ENCODE measurements around the gene TANK.

Gene TANK

GRCh38 chr2:161134547-161135518 lies 25.4 kb upstream of the TANK start:
- DNase-seq: no peak

GRCh38 chr2:161135951-161136593 lies 24.2 kb upstream of the TANK start:
- no peak for DNase-seq

GRCh38 chr2:161136696-161137324 lies 23.4 kb upstream of the TANK start:
- DNase-seq: no peak

GRCh38 chr2:161138429-161138828 lies 21.8 kb upstream of the TANK start:
- DNase-seq: no peak

- no peak for DNase-seq
These were observed 20.9 kb upstream of the TANK start for GRCh38 chr2:161139098-161139987.

GRCh38 chr2:161141033-161141432 lies 19.2 kb upstream of the TANK start:
- DNase-seq: no peak

GRCh38 chr2:161146209-161146775 lies 13.9 kb upstream of the TANK start:
- DNase-seq: no peak

- no peak for DNase-seq
These were observed 13.2 kb upstream of the TANK start for GRCh38 chr2:161146996-161147395.

- no peak for DNase-seq
These were observed 12.4 kb upstream of the TANK start for GRCh38 chr2:161147856-161148255.

GRCh38 chr2:161150704-161151103 lies 9.5 kb upstream of the TANK start:
- no peak for DNase-seq

- DNase-seq: no peak
These were observed 7.9 kb upstream of the TANK start for GRCh38 chr2:161152302-161152701.

- no peak for DNase-seq
These were observed 1.3 kb upstream of the TANK start for GRCh38 chr2:161158882-161159281.

GRCh38 chr2:161159456-161160225 lies 587 bp upstream of the TANK start:
- DNase-seq: no peak

GRCh38 chr2:161161074-161161706 lies 962 bp downstream of the TANK start:
- DNase-seq: no peak

GRCh38 chr2:161163440-161163839 lies 3.2 kb downstream of the TANK start:
- no peak for DNase-seq

- DNase-seq: no peak
These were observed 3.9 kb downstream of the TANK start for GRCh38 chr2:161164161-161164560.

GRCh38 chr2:161165266-161165665 lies 5.0 kb downstream of the TANK start:
- DNase-seq: no peak

- DNase-seq: no peak
These were observed 5.6 kb downstream of the TANK start for GRCh38 chr2:161165811-161166210.

- no peak for DNase-seq
These were observed 6.5 kb downstream of the TANK start for GRCh38 chr2:161166538-161167409.

- no peak for DNase-seq
These were observed 9.1 kb downstream of the TANK start for GRCh38 chr2:161169335-161169734.

Data from cerebellar nuclear complex (tissue), 1 donor.